SIG-M5 treated with dmso at 0.1 percent for 504 hours (cell line): Measurements from ENCODE around the gene FLAD1.
"Not testable (repeated sequence)": the region's sequence is repeated elsewhere in the genome, so short reads cannot be mapped to it uniquely, and the experiment has no call there.

Experiments
- DNase-seq: peaks from one replicate; lab custom pipeline; 2025; ENCODE audit not compliant: unreplicated experiment; lab: John Stamatoyannopoulos, UW

FLAD1 gene

DNA sequence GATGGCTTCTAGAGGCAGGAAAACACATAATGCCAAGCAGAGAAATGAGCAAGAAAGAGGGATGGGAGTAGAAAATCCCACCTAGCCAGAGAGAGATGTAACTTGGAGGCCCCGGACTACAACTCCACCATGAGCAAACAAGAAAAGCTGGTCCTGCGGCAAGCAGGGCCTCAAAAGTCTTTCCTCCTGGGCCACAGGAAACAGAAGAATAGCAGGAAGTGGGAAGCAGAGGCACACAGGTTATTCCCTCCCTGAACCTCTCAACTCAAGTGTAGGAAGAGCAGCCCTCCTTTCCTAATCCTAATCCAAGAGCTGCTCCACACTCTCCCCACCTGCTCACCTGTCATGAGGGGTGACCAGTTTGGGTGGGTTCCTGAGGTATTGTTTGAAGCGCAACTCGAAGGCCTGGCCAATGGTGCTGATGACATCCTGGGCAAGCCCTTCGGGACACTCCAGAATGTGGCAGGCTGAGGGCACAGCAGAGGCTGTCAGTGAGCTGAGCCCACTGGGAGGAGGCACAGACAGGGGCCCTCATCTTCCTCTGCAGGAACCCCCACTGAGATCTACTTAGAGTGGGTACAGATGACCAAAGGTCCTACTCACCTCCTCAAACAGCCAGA is 15.7 kb upstream of the FLAD1 start:
- DNase-seq = no peak

DNA sequence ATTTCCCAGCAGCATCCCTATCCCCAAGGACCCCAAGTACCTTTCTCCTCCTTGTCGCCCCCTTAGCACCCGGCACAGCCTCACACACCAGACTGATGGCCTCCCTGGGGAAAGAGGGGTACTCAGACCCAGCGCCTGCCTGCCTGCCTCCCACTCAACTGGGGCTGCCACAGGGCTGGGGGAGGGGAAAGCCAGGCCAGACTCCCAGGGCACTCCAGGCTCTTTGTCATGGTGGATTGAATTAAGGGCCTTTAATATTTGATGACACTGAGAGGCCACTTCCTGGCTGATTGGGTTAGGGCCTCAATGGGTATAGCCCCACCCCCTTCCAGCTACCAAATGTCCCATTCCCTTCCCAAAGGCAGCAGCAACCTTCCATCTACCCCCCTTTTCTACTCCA is 14.4 kb upstream of the FLAD1 start:
- no peak for DNase-seq

DNA sequence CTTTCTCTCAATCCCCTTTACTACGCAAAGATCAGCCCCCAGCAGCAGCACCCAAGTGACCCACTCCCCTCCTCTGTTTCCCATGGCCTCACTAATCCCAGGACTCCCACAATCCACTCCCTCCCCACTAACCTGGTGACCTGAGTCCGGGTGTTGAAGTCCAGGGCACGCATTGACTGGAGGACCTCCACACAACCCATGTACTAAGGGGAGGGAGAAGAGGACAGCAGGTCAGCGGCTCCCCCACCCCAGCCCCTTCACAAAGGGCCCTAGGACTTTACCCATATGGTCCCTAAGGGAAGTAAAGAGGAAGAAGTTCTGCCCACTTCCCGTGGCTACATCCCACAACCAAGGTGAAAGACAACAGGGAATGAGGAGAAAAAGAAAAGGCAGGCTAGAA is 13.9 kb upstream of the FLAD1 start:
- DNase-seq = no peak

DNA sequence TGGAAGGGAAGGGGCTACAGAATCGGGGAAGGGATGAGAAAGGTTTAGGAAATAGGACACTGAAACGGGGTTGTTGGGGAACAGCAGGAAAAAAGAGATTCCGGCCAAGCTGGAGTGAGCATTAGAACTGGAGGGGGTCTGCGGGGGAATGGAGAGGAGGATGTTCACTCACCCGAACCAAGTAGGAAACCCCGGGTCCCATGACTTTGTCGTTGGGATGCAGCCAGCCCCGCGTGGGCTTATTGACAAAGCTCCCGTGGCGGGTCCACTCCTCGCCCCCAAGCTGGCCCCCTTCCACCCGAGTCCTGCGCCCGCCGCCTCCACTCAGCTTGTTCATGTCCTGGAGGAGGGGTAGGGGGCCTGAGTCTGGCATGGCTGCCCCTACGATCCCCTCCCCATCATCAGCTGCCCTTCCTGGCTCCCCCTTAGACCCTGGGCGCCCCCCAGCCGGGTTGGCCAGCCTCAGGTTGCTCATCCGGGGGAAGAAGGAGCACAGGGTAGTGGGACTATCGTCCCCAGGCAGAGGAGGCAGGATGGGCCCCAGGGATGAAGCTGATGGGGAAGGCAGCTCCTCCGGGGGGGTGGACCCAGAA is 13.2 kb upstream of the FLAD1 start:
- no peak for DNase-seq

DNA sequence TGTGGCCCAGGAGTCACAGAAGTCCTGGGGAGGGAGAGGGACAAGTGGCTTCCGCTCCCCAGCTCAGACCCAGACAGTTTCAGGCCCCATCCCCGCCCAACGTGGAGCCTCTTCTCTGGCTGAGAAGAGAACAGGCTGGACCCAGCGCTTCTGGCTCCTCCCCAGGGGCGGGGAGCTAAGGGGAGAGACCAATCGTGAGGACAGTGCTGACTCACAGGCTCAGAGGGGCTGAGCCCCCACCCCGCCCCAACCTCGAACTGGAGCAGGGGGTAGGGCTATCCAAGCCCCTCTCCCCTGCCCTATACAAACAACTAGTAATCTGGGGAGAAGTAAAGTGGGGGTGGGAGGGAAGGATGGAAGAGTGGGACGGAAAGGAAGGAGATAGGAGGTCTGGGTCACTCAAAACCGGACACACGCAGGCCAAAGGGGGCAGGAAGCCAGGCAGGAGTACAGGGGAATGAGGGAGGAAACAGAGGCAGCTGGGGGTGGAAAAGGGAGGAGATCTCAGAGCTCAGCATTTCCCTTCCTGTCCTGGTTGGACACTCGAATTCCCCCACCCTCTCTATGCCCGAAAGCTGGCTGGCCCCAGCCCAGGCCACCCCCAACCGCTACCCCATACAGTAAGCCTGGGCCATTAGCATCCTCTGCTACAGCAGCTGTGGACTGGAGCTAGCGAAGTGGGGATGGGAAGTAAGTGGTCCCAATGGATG is 12.4 kb upstream of the FLAD1 start, which contains the start of gene SHC1:
TSS of gene SHC1 (minus strand) at position 117 of the 710 bp plus-strand sequence. CDS start 221 bp downstream, outside the sequence.
- peak; percentile 77 for DNase-seq

DNA sequence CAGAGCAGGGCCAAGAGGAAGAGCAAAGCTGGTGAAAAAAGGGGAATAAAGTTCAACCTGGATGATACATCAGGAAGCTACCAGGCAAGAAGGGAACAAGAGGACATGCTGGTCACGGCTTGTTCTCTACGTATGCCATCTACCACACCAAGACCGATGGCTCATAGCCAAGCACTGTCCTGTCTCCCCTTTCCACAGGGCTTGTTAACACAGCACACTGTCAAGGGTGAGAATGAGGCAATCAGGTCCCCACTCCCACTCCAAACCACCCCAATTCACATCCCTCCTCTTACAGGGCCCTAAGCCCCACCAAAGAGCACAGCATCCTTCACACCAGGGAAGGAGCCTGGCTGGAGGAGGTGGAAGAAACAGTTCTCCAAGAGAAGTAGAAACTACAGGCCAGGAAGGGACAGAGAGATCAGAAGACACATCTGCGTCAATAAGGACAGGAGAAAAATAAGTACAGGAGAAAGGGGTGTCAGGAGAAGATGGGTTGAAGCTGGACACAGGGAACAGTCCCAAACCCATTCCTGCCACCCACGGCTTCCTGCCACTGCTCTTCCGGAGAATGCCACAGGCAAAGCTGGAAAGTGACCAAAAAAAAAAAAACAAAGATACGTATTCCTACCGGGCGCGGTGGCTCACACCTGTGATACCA is 11.7 kb upstream of the FLAD1 start:
- no peak for DNase-seq

DNA sequence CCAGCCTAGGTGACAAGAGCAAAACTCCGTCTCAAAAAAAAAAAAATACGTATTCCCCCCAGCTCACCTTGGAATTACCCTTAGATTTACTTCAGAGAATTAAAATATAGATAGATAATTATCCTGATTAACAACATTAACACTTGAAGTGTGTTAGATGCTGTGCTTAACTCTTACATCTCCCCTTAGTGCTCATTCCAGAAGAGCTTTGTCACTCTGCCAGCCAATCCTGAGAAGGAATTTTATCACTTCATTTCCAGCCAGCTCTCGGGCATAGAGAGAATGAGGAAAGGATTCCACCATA is 11.0 kb upstream of the FLAD1 start:
- no peak for DNase-seq

DNA sequence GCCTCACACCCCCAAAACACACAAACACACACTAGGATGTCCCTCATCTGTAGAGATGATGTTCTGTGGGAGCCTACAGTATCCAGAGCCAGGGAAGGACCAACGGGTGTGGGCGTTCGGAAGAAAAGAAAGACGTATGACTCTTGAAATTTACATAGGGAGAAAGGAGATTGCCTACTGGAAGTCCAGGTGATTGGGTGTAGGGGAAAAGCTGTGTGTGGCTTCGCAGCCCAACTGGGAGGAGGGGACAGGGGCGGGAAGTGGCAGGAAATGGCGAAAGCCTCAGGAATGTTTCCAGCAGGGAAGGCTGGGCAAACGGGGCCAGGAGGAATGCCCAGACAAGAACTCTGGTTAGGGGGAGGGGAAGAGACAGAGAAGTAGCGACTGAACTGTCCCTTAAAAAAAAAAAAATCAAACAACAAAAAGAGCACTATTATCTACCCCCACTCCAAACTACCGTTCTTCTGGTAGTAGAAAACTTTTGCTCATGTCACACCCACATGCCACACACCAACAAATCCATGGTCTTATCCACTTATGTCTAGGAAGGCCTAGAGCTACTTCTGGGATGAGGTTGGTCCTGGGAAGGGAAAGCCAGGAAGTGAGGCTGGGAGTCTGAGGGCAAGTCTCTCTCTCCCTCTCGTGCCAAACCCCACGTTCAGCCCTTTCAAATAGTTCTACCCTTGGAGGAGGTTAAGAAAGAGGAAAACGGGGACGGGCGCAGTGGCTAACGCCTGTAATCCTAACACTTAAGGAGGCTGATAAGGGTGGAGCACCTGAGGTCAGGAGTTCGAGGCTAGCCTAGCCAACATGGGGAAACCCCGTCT is 10.4 kb upstream of the FLAD1 start:
- DNase-seq = no peak

DNA sequence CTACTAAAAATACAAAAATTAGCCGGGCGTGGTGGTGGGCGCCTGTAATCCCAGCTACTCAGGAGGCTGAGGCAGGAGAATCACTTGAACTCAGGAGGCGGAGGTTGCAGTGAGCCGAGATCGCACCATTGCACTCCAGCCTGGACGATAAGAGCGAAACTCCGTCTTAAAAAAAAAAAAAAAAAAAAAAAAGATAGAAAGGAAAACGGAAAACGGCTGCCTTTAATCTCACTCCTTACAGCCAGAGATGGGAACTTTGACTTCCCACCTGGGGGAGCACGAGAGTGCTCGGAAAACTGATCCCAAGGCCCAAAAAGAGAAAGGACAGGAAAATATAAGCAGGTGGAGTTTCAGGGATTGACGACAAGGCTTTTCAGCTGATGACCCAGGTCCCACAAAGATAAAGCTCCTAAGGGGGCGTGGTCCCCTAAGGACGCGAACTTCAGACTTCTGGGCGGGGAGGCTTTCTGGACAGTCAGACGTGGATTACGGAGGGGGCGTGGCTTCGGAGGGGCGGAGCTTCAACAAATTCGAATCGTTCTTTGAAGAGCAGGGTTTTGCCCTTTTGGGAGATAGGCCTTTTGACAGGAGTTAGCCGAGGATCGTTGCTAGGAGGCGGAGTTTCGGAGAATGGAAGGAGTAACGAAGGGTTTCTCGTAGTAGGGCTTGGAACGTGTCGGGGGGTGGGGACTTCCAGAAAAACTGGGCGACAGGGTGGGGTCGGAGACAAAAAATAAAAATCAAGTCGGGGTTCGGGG is 9.6 kb upstream of the FLAD1 start:
- peak; percentile 99 for DNase-seq

DNA sequence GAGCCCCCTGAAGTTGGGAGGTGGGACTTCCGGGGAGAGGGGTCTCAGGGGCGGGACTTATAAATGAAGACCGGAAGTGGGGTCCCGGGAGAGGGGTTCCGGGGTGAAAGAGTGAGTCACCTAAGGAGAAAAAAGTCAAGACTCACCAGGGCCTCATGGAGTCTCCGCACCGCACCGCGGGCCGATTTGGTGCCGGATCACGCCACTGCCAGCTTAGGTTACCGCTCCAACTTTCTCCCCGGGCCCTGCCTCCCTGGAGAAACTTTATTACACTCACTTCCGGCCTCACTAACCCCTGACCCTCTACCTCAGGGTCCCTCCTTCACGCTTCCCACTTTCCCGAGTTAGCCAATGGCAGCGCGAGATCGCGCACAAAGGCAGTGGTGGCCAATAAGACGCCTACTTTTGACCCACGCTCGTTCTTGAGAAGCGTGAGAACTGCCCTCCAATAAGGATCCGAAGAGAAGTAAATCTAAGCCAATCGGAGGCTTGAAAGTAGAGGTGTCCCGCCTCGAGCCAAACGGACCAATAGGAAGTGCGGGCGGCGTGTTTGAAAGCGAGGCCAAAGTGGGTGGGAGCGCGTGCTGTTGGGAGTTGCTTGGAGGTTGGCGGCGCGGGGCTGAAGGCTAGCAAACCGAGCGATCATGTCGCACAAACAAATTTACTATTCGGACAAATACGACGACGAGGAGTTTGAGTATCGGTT is 8.9 kb upstream of the FLAD1 start, which contains the start of gene CKS1B:
TSS of gene CKS1B (plus strand) at position 580 of the 706 bp plus-strand sequence. CDS start at position 645, 65 bp downstream.
- peak; percentile 100 for DNase-seq

DNA sequence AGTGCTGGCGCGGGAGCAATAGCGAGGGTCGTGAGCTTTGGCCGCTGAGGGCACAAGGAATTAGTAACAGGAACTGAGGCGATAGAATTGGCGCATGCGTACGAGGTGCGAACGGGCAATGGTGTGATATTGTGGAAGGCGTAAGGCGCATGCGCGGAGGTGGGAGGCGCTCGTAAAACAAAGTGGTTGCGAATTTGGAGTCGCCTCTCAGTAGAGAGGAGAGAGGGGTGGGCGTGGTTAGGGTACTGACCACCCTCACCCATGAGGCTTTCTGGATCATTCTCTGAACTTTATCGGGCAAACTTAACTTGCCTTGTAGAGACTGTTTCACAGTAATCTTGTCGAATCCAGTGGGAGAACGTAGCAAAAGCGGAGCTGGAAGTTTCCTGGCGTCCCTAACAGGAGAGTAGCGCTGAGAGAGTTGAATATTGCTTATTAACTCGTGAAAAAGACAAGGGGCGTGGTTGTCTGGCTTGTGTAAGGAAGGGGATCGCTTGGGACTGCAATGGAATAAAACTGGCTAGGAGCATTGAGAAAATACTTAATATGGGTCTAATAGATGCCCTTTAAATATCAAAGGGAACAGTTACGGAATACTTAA is 8.2 kb upstream of the FLAD1 start:
- peak; percentile 99 for DNase-seq

DNA sequence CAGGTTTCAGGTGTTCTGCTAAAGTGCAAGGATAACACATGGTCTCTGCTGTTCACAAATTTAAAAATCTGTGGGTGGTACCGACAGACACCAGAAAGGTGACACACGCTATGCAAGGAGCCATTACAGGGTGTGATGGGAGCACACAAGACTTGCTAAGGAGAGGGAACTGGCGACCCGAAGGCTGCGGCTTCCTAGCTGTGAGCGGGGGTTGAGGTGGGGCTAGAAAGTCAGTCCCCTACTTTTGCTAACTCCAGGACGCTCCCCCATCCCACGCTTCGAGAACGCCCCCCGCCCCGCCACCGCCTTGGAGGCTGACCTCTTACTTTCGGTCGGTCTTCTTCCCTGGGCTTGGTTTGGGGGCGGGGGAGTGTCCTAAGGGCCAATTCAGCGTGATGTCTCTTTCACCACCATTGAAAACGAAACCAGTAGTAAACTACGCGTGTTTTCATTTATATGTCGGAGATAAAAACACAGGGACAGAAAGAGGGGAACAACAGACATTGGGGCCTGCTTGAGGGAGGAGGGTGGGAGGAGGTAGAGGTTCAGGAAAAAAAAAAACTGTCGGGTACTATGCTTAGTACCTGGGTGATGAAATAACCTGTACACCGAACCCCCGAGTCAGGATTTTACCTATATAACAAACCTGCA is 7.6 kb upstream of the FLAD1 start:
- peak; percentile 78 for DNase-seq

DNA sequence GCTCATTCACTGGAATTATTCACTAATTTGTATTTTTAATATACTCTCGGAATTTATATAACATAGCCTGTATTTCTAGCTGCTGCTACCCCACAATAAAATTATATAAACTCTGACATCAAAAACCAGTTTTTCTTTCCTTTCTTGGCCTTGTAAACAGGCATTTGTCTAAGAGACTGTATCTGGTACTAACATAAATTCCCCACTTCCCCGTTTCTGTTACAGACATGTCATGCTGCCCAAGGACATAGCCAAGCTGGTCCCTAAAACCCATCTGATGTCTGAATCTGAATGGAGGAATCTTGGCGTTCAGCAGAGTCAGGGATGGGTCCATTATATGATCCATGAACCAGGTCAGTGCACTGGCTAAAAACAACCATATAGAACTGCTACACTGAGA is 5.4 kb upstream of the FLAD1 start:
- DNase-seq = not testable (repeated sequence)

DNA sequence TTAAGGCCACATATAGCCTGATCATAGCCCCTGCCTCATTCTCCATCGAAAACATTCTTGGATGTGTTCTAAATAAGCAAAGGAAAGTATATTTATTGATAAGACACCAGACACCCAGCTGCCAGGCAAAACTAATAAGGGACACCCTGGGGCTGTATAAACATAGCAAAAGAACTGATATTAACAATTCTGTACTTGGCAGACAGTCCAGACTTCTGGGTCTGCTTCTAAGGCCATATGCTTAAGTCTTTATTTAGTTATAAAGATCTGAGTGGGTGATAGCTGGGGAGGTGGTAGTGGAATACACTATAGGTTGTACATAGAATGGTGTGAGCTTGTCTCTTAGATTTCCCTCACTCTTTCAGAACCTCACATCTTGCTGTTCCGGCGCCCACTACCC is 4.8 kb upstream of the FLAD1 start:
- DNase-seq = no peak

DNA sequence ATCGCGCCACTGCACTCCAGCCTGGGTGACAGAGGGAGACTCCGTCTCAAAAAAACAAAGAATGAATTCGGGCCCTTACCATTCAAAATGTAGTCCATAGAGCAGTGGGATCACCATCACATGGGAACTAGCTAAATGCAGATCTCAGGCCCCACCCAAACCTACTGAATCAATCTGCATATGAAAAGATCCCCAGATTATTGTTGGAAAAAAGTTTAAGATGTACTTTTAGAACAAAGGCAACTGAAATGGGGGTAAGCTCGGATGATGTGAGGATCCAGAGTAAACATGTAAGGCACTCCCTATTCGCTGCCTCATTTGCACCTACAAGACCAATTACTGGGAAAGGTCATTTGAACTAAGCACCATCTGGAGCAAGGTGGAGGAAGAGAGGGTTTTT is 803 bp upstream of the FLAD1 start:
- no peak for DNase-seq

DNA sequence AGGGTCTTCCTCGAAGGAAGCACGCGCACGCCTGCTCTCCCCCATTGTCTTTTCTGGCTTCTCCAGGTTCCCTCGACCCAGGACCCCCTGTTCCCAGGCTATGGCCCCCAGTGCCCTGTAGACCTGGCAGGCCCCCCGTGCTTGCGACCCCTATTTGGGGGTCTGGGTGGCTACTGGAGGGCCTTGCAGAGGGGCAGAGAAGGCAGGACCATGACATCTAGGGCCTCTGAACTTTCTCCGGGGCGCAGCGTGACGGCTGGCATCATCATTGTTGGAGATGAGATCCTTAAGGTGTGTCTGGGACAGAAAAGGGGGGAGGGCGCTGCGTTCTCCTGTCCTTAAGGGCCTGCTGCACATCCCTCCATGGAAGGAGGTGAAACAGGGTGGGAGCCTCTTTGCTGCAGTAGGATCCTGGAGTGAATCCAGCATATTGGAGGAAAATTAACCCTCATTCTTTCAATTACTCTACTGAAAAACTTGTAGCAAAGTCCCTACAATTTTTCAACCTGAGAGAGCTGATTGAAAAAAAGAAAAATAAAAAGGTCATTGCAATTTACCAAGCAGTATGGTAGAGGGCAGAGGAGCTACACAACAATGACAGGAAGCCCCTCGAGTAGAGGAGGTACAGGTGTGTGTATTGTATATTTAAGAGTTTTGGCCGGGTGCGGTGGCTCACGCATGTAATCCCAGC is 777 bp downstream of the FLAD1 start:
- no peak for DNase-seq

DNA sequence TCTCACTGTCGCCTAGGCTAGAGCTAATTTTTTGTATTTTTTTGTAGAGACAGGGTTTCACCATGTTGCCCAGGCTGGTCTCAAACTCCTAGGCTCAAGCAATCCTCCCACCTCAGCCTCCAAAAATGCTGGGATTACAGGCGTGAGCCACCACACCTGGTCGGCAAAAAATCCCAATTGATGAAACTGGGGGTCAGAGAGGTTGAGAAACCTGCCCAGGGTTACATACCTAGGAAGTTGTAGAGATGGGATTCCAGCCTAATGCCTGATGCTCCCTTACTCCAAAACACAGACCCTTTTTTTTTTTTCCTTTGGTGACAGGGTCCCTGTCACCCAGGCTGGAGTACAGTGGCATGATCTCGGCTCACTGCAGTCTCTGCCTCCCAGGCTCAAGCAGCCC is 3.6 kb downstream of the FLAD1 start:
- DNase-seq = not testable (repeated sequence)

DNA sequence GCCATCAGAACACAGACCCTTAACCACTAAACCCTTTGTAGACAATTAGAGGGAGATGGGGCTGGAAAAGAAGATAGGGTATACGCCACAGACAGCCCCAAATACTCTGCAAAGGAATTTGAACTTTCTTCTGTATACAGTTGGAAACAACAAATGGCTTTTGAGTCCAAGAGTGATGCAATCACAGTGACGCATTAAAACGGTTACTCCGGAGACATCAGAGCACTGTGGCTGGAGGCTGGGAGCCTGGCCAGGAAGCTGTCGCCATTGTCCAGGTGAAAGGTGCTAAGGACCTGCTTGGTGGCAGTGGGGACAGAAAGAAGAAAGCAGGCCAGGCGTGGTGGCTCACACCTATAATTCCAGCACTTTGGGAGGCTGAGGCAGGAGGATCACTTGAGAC is 4.2 kb downstream of the FLAD1 start:
- DNase-seq = no peak
